HL-60/S4 treated with phorbol 12-myristate 13-acetate at 8.2 ng/mL for 4 days and 3 days (cell line): ENCODE data around the gene EMP3.
"Not testable (repeated sequence)": the region's sequence is repeated elsewhere in the genome, so short reads cannot be mapped to it uniquely, and the experiment has no call there.

ENCODE experiments used
- in situ Hi-C: fragments of 300-500 bp; cut with MboI; formaldehyde crosslinking; loops from 2 replicates; pipeline ENCODE4 v1.15.0; 2022; ENCODE audit warnings: low sequenced_read_pairs

Gene EMP3

DNA sequence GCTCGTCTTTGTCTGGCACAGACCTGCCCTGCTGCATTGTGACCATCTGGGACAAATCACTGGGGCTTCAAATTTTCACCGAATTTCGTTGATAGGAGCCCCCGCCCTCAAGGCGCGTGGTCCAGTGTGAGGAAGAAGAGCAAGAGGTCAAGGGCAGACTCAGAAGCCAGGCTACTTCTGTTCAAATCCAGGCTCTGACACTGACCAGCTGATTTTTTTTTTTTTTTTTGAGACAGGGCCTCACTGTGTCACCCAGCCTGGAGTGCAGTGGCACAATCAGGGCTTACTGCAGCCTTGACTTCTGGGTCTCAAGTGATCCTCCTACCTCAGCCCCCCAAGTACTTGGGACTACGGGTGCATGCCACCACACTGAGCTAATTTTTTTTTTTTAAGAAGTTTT, 46.0 kb downstream of the EMP3 start:
- in situ Hi-C loops: no loop called here

DNA sequence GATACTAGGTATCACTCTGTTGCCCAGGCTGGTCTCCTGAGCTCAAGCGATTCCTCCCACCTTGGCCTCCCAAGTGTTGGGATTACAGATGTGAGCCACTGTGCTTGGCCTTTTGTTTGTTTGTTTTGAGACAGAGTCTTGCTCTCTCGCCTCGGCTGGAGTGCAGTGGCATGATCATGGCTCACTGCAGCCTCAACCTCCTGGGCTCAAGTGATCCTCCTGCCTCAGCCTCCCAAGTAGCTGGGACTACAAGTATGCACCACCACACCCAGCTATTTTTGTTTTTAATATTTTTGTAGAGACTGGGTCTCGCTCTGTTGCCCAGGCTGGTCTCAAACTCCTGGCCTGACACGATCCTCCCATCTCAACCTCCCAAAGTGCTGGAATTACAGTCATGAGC, 46.4 kb downstream of the EMP3 start:
- in situ Hi-C loops: not testable (repeated sequence)

DNA sequence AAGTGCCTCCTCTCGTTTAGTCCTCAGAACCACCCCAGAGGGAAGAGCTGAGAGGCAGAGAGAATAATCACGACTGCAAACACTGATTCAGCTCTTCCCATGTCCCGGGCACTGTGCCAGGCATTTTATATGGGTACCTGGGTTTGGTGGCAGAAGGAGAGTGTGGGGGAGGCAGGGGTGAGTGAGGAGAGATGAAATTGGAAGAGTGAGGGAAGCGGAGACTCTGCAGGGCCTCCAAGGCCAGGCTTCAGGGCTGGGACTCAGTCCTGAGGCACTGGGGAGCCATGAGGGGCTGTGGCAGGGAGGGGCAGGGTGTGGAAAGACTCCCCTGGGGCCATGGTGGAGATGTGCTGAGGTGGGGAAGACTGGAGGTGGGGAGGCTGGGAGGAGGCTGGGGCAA, 47.6 kb downstream of the EMP3 start:
- in situ Hi-C loops: no loop called here

DNA sequence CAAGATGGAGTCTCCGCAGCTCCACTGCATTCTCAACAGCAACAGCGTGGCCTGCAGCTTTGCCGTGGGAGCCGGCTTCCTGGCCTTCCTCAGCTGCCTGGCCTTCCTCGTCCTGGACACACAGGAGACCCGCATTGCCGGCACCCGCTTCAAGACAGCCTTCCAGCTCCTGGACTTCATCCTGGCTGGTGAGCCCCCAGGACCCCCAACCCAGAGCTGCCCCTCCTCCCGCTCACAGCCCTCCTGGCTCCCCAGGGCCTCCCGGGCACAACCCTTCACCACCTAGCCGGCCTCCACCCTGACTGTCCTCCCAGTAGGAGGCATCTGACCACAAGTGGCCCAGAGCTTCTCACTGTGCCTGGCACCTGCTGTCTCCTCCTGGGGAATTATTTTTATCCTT, 48.2 kb downstream of the EMP3 start:
- in situ Hi-C loops: no loop called here

DNA sequence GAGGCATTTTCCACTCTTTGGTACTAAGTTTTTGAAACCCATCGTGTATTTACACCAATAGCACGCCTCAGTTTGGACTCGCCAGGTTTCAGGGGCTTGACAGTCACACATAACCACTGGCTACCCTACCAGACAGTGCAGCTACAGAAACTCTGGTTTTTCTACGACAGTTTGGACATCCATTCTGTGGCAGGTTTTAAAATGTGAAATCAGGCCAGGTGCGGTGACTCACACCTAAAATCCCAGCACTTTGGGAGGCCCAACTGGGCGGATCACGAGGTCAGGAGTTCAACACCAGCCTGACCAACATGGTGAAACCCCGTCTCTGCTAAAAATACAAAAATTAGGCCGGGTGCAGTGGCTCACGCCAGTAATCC, 52.8 kb downstream of the EMP3 start:
- in situ Hi-C loops: no loop called here

DNA sequence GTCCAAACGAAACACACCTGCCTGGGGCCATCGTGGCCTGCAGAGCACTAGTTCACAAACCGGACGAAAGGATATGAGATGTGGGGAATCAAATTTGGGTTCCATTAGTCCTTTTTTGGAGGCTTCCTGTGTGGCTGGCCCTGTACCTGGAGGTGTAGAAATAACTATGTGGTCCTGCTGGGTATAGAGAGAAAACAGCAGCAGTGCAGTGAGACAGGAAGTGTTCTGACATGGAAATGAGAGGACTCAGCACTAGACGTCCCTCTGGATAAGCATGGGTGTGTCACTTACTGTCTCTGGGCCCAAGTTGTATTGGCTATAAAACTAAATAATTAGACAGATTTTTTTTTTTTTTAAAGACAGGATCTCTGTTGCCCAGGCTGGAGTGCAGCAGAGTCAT, 53.7 kb downstream of the EMP3 start:
- in situ Hi-C loops: no loop called here
